CD4-positive, alpha-beta T cell treated with Interleukin-4 for 4 hours (primary cell): ENCODE results near the gene EXOC6.
"Not testable (repeated sequence)": the region's sequence is repeated elsewhere in the genome, so short reads cannot be mapped to it uniquely, and the experiment has no call there.

Source experiments
- DNase-seq: peaks from one replicate; pipeline ENCODE4 v3.0.0-alpha.2; 2020

EXOC6 gene

GRCh38 chr10:92890471-92890870 is 42.2 kb downstream of the EXOC6 start:
- DNase-seq: no peak

GRCh38 chr10:92891885-92892690 is 43.8 kb downstream of the EXOC6 start:
- no peak for DNase-seq

GRCh38 chr10:92892691-92893054 is 44.4 kb downstream of the EXOC6 start:
- no peak for DNase-seq

GRCh38 chr10:92894081-92894655 is 45.8 kb downstream of the EXOC6 start:
- no peak for DNase-seq

- no peak for DNase-seq
Measured at GRCh38 chr10:92897916-92898315, 49.6 kb downstream of the EXOC6 start.

GRCh38 chr10:92901819-92902251 is 53.5 kb downstream of the EXOC6 start:
- peak; percentile 83 for DNase-seq

- DNase-seq: no peak
Measured at GRCh38 chr10:92903633-92904032, 55.3 kb downstream of the EXOC6 start.

- DNase-seq: no peak
Measured at GRCh38 chr10:92907280-92907679, 59.0 kb downstream of the EXOC6 start.

- not testable (repeated sequence) for DNase-seq
Measured at GRCh38 chr10:92912631-92913030, 64.3 kb downstream of the EXOC6 start.

GRCh38 chr10:92913973-92914372 is 65.7 kb downstream of the EXOC6 start:
- DNase-seq: no peak

- DNase-seq: peak; percentile 62
Measured at GRCh38 chr10:92914478-92915325, 66.4 kb downstream of the EXOC6 start.

- DNase-seq: no peak
Measured at GRCh38 chr10:92915892-92916291, 67.6 kb downstream of the EXOC6 start.

GRCh38 chr10:92916433-92916832 is 68.1 kb downstream of the EXOC6 start:
- DNase-seq: no peak

GRCh38 chr10:92918603-92919002 is 70.3 kb downstream of the EXOC6 start:
- DNase-seq: no peak

- DNase-seq: no peak
Measured at GRCh38 chr10:92920866-92921265, 72.5 kb downstream of the EXOC6 start.

GRCh38 chr10:92923416-92923815 is 75.1 kb downstream of the EXOC6 start:
- DNase-seq: no peak

- no peak for DNase-seq
Measured at GRCh38 chr10:92929896-92930295, 81.6 kb downstream of the EXOC6 start.

- DNase-seq: no peak
Measured at GRCh38 chr10:92931597-92931996, 83.3 kb downstream of the EXOC6 start.

- DNase-seq: no peak
Measured at GRCh38 chr10:92937876-92938275, 89.6 kb downstream of the EXOC6 start.

GRCh38 chr10:92938841-92939240 is 90.5 kb downstream of the EXOC6 start:
- no peak for DNase-seq

- no peak for DNase-seq
Measured at GRCh38 chr10:92942226-92942625, 93.9 kb downstream of the EXOC6 start.

- DNase-seq: no peak
Measured at GRCh38 chr10:92946491-92946890, 98.2 kb downstream of the EXOC6 start.

- DNase-seq: not testable (repeated sequence)
Measured at GRCh38 chr10:92952573-92952972, 104.3 kb downstream of the EXOC6 start.
